ENCODE results near the gene LCE3B.
"Not testable (repeated sequence)": the region's sequence is repeated elsewhere in the genome, so short reads cannot be mapped to it uniquely, and the experiment has no call there.

LCE3B gene

GRCh38 chr1:152613511-152613910, at the start of gene LCE3B:
TSS of gene LCE3B (plus strand) at chr1:152613811. CDS start at chr1:152613811, 0 bp downstream.
- DNase-seq = no peak

DNA sequence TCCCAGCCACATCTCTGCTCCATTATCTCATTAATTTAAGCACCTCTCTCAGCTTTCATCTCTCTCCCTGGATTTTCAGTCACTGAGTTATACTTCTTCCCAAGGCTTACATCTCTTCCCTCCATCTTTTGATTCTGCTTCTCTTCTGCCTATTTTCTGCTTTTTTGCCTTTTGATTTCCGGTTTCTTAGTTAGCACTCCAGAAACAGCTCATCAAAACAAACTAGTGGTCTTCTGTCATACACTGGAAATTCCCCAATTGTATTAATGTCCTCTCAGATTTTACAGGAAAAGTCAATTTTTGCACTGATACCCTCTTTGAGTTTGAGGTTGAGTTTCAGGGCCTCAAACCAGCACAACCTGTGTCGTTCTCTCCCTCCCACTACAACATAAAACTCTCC, 48.5 kb upstream of the LCE3B start:
- no peak for DNase-seq

DNA sequence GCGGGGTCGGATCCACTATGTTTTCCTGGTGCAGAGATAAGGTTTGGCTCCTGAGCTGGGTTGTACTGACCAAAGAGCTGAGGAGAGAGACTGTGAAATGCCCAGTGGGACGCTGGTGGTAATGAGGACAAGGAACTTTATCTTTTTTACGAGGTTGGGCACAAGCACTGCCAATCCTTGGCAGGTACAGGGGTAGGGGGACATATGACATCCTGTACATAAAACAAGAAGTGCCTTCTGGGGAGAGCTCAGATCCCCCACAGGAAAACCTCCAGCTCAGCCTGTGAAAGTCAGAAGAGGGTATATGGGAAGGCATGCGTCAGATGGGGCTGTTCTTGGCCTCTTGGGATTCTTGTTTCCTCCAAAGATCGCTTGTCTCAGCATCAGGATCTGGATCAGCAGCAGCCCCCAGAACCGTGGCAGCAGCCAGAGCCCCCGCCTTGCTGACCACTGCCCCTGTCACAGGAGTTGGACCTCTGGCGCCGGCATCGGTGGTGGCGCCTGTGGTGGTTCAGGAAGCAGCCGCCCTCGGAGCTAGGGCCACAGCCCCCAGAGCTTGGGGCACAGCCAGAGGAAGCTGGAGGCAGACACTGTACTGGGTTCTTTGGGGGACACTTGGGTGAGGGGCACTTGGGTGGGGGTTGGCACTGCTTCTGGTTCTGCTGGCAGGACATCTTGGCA, 47.9 kb upstream of the LCE3B start:
- no peak for DNase-seq

- DNase-seq = no peak
Measured at GRCh38 chr1:152566681-152567080, 46.9 kb upstream of the LCE3B start, which contains the start of gene LCE3E. TSS of gene LCE3E (minus strand) at chr1:152566780. CDS start at chr1:152566208, 572 bp downstream.

DNA sequence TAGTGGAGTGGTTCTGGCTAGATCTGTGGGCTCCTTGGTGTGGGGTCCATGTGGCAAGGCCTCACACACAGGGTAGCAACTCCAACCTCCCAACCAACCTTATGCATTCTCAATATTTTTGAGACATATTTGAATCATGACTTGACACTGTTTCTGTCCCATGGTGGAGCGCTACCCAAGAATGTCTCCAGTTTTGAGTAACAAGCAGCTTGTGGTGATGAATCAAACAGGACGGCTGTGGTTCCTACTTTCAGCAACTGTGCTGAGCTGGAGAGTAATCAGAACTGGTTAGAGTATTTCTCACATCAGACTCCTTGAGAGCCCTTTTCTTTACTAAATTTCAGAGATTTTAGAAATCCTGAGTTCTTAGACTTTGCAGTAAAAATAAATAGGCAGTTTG, 36.4 kb upstream of the LCE3B start:
- no peak for DNase-seq

DNA sequence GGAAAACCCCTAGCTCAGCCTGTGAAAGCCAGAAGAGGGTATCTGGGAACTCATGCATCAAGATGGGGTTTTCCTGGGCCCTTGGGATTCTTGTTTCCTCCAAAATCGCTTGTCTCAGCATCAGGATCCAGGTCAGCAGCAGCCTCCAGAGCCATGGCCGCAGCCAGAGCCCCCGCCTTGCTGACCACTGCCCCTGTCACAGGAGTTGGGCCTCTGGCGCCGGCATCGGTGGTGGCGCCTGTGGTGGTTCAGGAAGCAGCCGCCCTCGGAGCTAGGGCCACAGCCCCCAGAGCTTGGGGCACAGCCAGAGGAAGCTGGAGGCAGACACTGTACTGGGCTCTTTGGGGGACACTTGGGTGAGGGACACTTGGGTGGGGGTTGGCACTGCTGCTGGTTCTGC, 34.1 kb upstream of the LCE3B start:
- not testable (repeated sequence) for DNase-seq

- DNase-seq = no peak
Measured at GRCh38 chr1:152580433-152580832, 33.2 kb upstream of the LCE3B start, which contains the start of gene LCE3D. TSS of gene LCE3D (minus strand) at chr1:152580516. CDS start at chr1:152579936, 580 bp downstream.

- DNase-seq = no peak
Measured at GRCh38 chr1:152582647-152583046, 31.0 kb upstream of the LCE3B start.

DNA sequence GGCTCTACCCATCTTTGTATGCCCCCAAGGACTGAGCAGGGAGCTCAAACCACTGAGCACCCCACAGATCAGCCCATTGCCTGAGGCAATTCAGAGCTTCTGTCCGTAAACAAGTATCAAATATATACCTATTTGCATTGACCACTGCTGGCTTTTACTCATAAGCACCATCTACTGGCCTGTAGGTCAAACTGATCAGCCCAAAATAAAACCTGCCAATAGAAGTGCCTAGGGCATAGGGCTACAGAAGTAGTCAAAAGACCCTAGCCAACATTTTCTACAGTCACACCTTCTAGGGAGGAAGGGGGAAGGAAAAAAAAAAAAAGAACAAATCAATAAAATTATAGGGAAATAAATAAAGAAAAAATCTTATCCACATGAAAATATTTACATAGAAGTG, 28.0 kb upstream of the LCE3B start:
- DNase-seq = no peak

DNA sequence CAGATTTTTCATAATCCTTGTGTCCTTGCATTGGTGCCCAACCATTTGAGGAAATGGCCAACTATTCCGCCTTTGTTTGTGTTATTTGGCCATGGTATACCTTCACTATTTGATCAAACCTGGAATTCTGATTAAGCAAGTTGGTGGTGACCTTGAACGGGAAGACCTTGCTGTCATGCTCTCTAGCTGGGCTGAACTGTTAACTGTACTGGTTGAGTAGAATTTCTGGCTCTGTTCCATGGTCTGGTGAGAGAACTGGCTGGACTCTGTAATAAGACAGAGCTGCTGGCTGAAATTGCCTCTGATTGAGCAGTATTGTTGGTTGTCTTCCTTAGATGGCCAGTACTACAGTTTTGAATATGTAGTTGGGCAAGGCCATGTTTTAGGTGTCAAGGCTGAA, 16.6 kb upstream of the LCE3B start:
- no peak for DNase-seq

DNA sequence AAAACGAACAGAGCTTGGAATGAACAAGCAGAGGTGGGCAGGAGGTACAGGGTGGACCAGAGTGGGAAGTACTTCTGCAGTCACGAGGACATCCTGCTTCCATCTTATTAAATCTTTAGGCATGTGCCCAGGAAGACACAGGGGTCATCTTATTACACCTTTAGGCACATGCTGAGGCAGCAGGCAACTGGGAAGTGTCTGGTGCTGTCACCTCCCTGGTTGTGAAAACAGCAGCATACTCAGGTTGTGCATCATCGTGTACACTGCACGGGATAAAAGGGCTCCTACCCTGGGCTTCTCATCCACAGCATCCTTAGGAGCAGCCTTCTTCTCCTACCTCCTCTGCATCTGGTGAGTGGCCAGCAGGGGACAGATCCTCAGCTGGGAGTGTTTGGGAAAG, 13.7 kb upstream of the LCE3B start, which contains the start of gene LCE3C:
Gene LCE3C (plus strand): TSS at position 301 of the 400 bp plus-strand sequence. CDS start 498 bp downstream, outside the sequence.
- DNase-seq = no peak

DNA sequence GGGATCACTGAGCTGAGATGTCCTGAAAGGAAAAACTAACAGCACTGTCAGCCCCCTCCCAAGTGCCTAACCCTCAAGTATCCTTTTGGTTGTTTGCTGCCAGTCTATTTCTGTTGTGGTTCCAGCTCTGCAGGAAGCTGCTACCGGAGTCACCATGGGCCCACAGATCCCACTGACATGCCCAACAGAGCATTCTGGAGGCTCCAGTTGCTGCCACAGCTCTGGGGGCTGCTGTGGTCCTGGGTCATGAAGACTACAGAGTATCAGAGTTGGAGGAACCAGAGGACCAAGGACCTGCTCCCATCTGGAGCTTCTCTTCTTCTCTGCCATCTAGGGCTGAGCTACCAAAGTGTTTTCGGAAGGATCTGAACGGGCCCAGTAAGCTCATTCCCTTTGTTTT, 8.4 kb downstream of the LCE3B start:
- DNase-seq = no peak

- no peak for DNase-seq
Measured at GRCh38 chr1:152622803-152623202, 9.2 kb downstream of the LCE3B start, which contains the start of gene LCE3A. TSS of gene LCE3A (minus strand) at chr1:152623103. CDS start at chr1:152623103, 0 bp downstream.

DNA sequence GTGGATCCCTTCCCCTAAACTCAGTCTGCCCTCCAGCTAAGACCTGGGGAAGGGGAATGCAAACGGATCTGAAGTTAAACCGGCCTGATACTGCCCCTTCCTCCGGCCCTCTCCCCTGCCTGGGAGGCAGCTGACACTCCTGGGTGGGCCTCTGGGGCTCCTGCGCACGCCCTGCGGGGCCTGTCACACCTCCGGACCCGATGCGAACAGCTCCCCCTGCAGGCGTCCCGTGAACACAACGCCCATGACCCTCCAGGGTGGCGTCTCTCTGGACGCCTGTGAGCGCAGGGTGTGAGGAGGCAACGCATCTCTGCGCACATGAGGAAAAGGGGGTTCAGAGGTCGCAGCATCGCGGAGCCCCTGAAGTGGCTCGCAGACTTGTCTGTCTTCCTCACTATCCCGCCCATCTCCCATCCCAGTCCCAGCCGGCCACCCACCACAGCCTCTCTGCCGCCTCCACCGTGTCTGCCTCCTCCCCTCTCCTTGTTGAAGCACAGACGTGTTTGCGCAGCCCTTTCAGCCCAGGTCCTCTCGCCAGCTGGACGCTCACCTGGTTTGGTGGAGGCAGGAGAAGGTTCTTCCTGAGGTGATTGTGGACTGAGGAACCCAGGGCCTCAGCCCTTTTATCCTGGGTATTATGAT, 9.7 kb downstream of the LCE3B start:
- no peak for DNase-seq

DNA sequence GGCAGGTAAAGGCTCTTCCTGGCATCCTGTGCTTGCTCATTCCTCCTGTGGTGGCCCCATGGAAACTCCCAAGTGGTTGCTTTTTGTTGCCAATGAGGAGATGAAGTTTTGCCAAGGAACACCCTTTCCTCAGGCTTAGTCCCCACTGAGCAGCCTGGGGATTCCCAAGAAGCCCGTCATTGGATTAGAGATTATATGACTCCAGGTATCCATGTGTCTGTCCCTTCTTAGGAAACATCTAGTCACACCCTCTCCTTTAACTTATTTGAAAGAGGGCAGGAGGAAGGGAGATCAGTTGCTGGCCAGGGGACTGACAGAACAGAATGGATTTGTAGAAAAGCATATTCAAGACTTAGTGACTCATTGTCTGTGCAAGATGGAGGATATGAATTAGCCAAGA, 13.1 kb downstream of the LCE3B start:
- DNase-seq = no peak

DNA sequence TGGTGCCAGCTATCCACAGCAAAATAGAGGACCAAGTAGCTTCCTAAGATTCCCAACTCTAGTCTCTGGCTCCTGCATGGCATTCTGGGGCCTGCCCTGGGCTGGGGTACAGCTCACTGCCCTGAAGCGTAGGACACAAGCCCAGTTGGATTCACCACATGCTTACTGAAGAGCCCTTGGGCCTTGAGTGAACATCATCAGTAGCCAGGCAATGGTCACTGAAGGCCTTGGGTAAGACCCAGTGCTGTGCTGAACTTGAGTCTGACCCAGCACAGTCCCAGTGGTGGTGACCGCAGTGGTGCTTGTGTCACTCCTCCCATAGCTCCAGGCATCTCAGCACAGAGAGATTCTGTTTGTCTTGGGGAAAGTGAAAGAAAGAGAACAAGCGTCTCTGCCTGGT, 17.0 kb downstream of the LCE3B start:
- DNase-seq = no peak

- DNase-seq = no peak
Measured at GRCh38 chr1:152640351-152640750, 26.7 kb downstream of the LCE3B start.

DNA sequence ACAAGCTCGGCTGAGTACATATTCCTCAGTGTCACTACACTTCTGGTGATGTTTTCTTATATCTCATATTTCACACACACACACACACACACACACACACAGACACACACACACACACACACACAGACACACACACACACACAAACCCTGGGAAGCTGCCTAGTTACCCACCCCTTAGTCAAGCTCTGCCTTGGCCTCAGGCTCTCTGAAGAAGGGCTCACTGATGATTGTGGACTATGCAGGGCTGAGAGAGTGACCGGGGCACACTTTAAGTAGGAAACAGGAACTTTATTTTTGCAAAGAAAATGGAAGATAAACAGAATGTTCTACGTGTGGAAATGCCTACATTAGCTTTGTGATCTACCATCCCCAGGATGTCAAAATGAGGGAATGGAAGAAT, 30.3 kb downstream of the LCE3B start:
- no peak for DNase-seq

DNA sequence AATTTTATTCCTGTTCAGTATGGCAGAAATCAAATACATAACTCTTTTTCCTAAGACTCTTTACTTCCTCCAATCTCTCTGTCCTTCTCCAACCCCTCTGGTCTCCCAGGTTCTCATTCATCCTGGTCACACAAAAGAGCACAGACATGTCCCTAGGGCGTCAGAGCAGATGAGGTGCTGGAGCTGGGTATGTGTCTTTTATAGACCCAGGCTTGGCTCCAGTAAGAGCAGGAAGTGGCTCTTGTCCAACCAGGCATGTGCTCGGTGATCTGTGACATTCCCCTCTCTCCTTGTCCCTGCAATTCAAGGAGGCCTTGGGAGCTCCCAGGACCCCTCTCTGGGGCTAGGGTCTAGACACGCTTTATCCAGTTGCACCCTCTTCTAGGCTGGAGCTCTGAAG, 31.5 kb downstream of the LCE3B start:
- DNase-seq = no peak

- no peak for DNase-seq
Measured at GRCh38 chr1:152646656-152647055, 33.0 kb downstream of the LCE3B start.

DNA sequence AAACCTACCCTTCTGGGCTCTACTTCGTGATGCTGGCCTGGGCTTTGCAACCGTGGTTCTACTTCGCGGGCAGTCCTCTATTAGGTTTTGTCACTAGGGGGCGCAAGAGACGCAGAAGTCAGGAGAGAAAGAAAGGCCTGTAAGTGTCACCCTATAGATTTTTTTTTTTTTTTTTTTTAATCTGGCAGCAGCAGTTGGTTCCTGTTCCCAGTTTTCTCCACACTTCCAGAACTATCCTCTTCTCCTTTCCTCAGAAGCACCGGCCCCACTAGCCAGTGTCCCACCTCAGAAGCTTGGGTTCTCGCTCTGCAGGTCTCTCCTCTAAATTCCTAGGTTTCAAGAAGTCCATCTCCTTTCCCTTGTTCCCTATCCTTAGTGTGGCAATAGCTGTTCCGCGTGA, 40.5 kb downstream of the LCE3B start:
- DNase-seq = peak in 2 of 6 experiments; percentile 2 to 9

GRCh38 chr1:152656459-152656858, 42.8 kb downstream of the LCE3B start:
- DNase-seq = no peak

DNA sequence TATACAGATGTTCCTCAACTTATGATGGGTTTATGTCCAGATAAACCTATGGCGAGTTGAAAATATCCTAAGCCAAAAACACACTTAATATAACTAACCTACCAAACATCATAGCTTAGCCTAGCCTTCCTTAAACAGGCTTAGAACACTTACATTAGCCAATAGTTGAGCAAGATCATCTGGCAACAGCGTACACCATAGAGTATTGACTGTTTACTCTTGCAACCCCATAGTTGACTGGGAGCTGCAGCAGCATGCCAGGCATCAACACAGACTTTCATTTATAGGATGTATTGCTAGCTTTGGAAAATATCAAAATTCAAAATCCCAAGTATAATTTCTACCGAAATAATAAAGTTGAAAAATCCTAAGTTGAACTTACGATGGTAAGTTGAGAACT, 44.1 kb downstream of the LCE3B start:
- DNase-seq = no peak

GRCh38 chr1:152658649-152659048, 45.0 kb downstream of the LCE3B start:
- no peak for DNase-seq
